ENCODE measurements around the gene NOG. TPM values are rescaled to one million over a fixed set of nuclear protein-coding genes. Genes with fewer than 3 reads are reported as not detected.

Gene NOG
- total and polyA plus RNA-seq, 2 experiments from 2014 or later: 18.9 to 66.4 TPM

- Histone ChIP-seq H3K27me3 (no peaks in the 10 kb centered on the region), H3K36me3 (no peaks in the 10 kb centered on the region), H3K4me3 (no peak overlapping the region), H3K9me3 (ENCODE audit: low read depth) (no peaks in the 10 kb centered on the region), H3K4me1 (ENCODE audit: low read depth) (peaks cover 7% of the 10 kb centered on the region), H3K27ac (no peak overlapping the region)
- DNase-seq (ENCODE audit: low read depth in 1 of 2, low spot score in 1 of 2): no peak
- no peak for TF ChIP-seq CTCF (IDR thresholded peaks at IDR 0.05; ENCODE audit: low read depth, low read length)
These were observed 45.1 kb downstream of the NOG start for GRCh38 chr17:56638591-56639051.

GRCh38 chr17:56639517-56639916, 46.0 kb downstream of the NOG start:
- Histone ChIP-seq H3K27me3 (no peaks in the 10 kb centered on the region), H3K4me1 (ENCODE audit: low read depth) (peaks cover 16% of the 10 kb centered on the region), H3K4me3 (no peak overlapping the region), H3K27ac (no peak overlapping the region), H3K36me3 (no peaks in the 10 kb centered on the region), H3K9me3 (ENCODE audit: low read depth) (no peaks in the 10 kb centered on the region)
- DNase-seq (ENCODE audit: low read depth in 1 of 2, low spot score in 1 of 2): no peak
- TF ChIP-seq CTCF (IDR thresholded peaks at IDR 0.05; ENCODE audit: low read depth, low read length): no peak

- peaks cover 22% of the 10 kb centered on the region for H3K4me1 ChIP-seq (ENCODE audit: low read depth)
- TF ChIP-seq CTCF (IDR thresholded peaks at IDR 0.05; ENCODE audit: low read depth, low read length): no peak
- no peak overlapping the region for H3K4me3 ChIP-seq
- no peak for DNase-seq (ENCODE audit: low read depth in 1 of 2, low spot score in 1 of 2)
- H3K27ac ChIP-seq: no peak overlapping the region
- no peaks in the 10 kb centered on the region for H3K36me3 ChIP-seq
- H3K9me3 ChIP-seq (ENCODE audit: low read depth): no peaks in the 10 kb centered on the region
- no peaks in the 10 kb centered on the region for H3K27me3 ChIP-seq
These were observed 46.6 kb downstream of the NOG start for GRCh38 chr17:56640116-56640515.

GRCh38 chr17:56641373-56641772, 47.9 kb downstream of the NOG start:
- Histone ChIP-seq H3K4me1 (ENCODE audit: low read depth) (peaks cover 23% of the 10 kb centered on the region), H3K9me3 (ENCODE audit: low read depth) (no peaks in the 10 kb centered on the region), H3K4me3 (no peak overlapping the region), H3K27ac (no peak overlapping the region), H3K36me3 (no peaks in the 10 kb centered on the region), H3K27me3 (no peaks in the 10 kb centered on the region)
- no peak for TF ChIP-seq CTCF (IDR thresholded peaks at IDR 0.05; ENCODE audit: low read depth, low read length)
- DNase-seq (ENCODE audit: low read depth in 1 of 2, low spot score in 1 of 2): no peak

GRCh38 chr17:56641894-56642293, 48.4 kb downstream of the NOG start:
- Histone ChIP-seq H3K27me3 (no peaks in the 10 kb centered on the region), H3K9me3 (ENCODE audit: low read depth) (no peaks in the 10 kb centered on the region), H3K4me3 (no peak overlapping the region), H3K36me3 (no peaks in the 10 kb centered on the region), H3K4me1 (ENCODE audit: low read depth) (peaks cover 23% of the 10 kb centered on the region), H3K27ac (no peak overlapping the region)
- no peak for DNase-seq (ENCODE audit: low read depth in 1 of 2, low spot score in 1 of 2)
- TF ChIP-seq CTCF (IDR thresholded peaks at IDR 0.05; ENCODE audit: low read depth, low read length): no peak

GRCh38 chr17:56642424-56642823, 48.9 kb downstream of the NOG start:
- TF ChIP-seq CTCF (IDR thresholded peaks at IDR 0.05; ENCODE audit: low read depth, low read length): no peak
- Histone ChIP-seq H3K36me3 (no peaks in the 10 kb centered on the region), H3K9me3 (ENCODE audit: low read depth) (no peaks in the 10 kb centered on the region), H3K4me3 (no peak overlapping the region), H3K27me3 (no peaks in the 10 kb centered on the region), H3K27ac (no peak overlapping the region), H3K4me1 (ENCODE audit: low read depth) (peaks cover 23% of the 10 kb centered on the region)
- DNase-seq (ENCODE audit: low read depth in 1 of 2, low spot score in 1 of 2): no peak
